Activated T-helper 2 cell treated with anti-CD3 and anti-CD28 coated beads, Interferon-gamma antibody, Interleukin-2, Interleukin-4, amounts not matched to agents 10 μg/mL and 5 μg/mL and 100 μg/mL, durations not matched to agents 14 hours and 24 hours and 36 hours (primary cell): ENCODE results near the gene PFKP. TPM values are rescaled to one million over a fixed set of nuclear protein-coding genes. Genes with fewer than 3 reads are reported as not detected.

Source experiments
- DNase-seq: peaks from one replicate; pipeline ENCODE4 v3.0.0; 2021; ENCODE audit warnings: low spot score
- H3K27ac Mint-ChIP-seq: one replicate; pipeline ENCODE4 v1.8.0; 2021; ENCODE audit warnings: mixed read lengths
- H3K27me3 Mint-ChIP-seq: one replicate; pipeline ENCODE4 v1.8.0; 2021; ENCODE audit warnings: low read depth, mixed read lengths
- H3K36me3 Mint-ChIP-seq: one replicate; pipeline ENCODE4 v1.8.0; 2021; ENCODE audit warnings: low read depth, mixed read lengths
- H3K4me1 Mint-ChIP-seq: one replicate; pipeline ENCODE4 v1.8.0; 2021; ENCODE audit warnings: low read depth, mixed read lengths
- H3K4me3 Mint-ChIP-seq: one replicate; pipeline ENCODE4 v1.8.0; 2021; ENCODE audit warnings: low read depth, mild to moderate bottlenecking, moderate library complexity, mixed read lengths
- H3K9me3 Mint-ChIP-seq: one replicate; pipeline ENCODE4 v1.8.0; 2021; ENCODE audit warnings: mixed read lengths
- intact Hi-C: fragments of 100-400 bp; cut with micrococcal nuclease; formaldehyde crosslinking; loops from one replicate; pipeline ENCODE4 v1.15.1; 2023
- total RNA-seq: library from RNA; stranded (reverse); gene quantifications from 2 replicates; pipeline ENCODE4 v1.2.3, GENCODE V29; 2022

Gene PFKP
- total RNA-seq, 1 donor from 2014 or later: 250 TPM

GRCh38 chr10:3081383-3081981 is 14.1 kb downstream of the PFKP start:
- intact Hi-C loops: no loop called here
- H3K4me1 Mint-ChIP-seq: peaks cover 18% of the 10 kb centered on the region
- no peaks in the 10 kb centered on the region for H3K9me3 Mint-ChIP-seq
- H3K27me3 Mint-ChIP-seq: no peaks in the 10 kb centered on the region
- peaks cover 65% of the 10 kb centered on the region for H3K36me3 Mint-ChIP-seq
- H3K4me3 Mint-ChIP-seq: no peak overlapping the region
- DNase-seq: no peak
- H3K27ac Mint-ChIP-seq: no peak overlapping the region

GRCh38 chr10:3082290-3082689 is 14.9 kb downstream of the PFKP start:
- no peak overlapping the region for H3K27ac Mint-ChIP-seq

GRCh38 chr10:3085785-3086567 is 18.6 kb downstream of the PFKP start:
- peaks cover 28% of the 10 kb centered on the region for H3K4me1 Mint-ChIP-seq
- DNase-seq: no peak
- intact Hi-C loops: no loop called here
- no peaks in the 10 kb centered on the region for H3K9me3 Mint-ChIP-seq
- no peak overlapping the region for H3K4me3 Mint-ChIP-seq
- peaks cover 67% of the 10 kb centered on the region for H3K36me3 Mint-ChIP-seq
- no peak overlapping the region for H3K27ac Mint-ChIP-seq
- no peaks in the 10 kb centered on the region for H3K27me3 Mint-ChIP-seq

More at GRCh38 chr10:3082290-3082689, 14.9 kb downstream of the PFKP start:
- H3K4me3 Mint-ChIP-seq: no peak overlapping the region
- peaks cover 68% of the 10 kb centered on the region for H3K36me3 Mint-ChIP-seq
- H3K9me3 Mint-ChIP-seq: no peaks in the 10 kb centered on the region
- DNase-seq: no peak
- intact Hi-C loops: no loop called here
- H3K4me1 Mint-ChIP-seq: peaks cover 17% of the 10 kb centered on the region
- H3K27me3 Mint-ChIP-seq: no peaks in the 10 kb centered on the region

- H3K36me3 Mint-ChIP-seq: peaks cover 79% of the 10 kb centered on the region
- no peak overlapping the region for H3K4me3 Mint-ChIP-seq
- no peaks in the 10 kb centered on the region for H3K27me3 Mint-ChIP-seq
- intact Hi-C loops: loop anchor here (10.0 kb wide), 2 partner anchors 146 to 664 kb away; no protein-coding TSS in a partner anchor
- no peak overlapping the region for H3K27ac Mint-ChIP-seq
- DNase-seq: no peak
- no peaks in the 10 kb centered on the region for H3K9me3 Mint-ChIP-seq
- H3K4me1 Mint-ChIP-seq: peaks cover 57% of the 10 kb centered on the region
Measured at GRCh38 chr10:3090388-3090787, 23.0 kb downstream of the PFKP start.

GRCh38 chr10:3090914-3091787 is 23.8 kb downstream of the PFKP start:
- peak overlapping the region; percentile 26 for H3K4me3 Mint-ChIP-seq

GRCh38 chr10:3091921-3092320 is 24.6 kb downstream of the PFKP start:
- H3K36me3 Mint-ChIP-seq: peaks cover 73% of the 10 kb centered on the region
- no peaks in the 10 kb centered on the region for H3K9me3 Mint-ChIP-seq
- peak overlapping the region; percentile 9 for H3K4me3 Mint-ChIP-seq
- H3K4me1 Mint-ChIP-seq: peaks cover 65% of the 10 kb centered on the region
- H3K27ac Mint-ChIP-seq: peak overlapping the region; percentile 17
- intact Hi-C loops: loop anchor here (10.0 kb wide), 2 partner anchors 147 to 663 kb away; no protein-coding TSS in a partner anchor
- DNase-seq: no peak
- no peaks in the 10 kb centered on the region for H3K27me3 Mint-ChIP-seq

More at GRCh38 chr10:3090914-3091787, 23.8 kb downstream of the PFKP start:
- intact Hi-C loops: loop anchor here (10.0 kb wide), 2 partner anchors 146 to 664 kb away; no protein-coding TSS in a partner anchor
- Mint-ChIP-seq H3K4me1 (peaks cover 64% of the 10 kb centered on the region), H3K9me3 (no peaks in the 10 kb centered on the region), H3K36me3 (peaks cover 81% of the 10 kb centered on the region), H3K27me3 (no peaks in the 10 kb centered on the region), H3K27ac (peak overlapping the region; percentile 88)
- DNase-seq: no peak

GRCh38 chr10:3093996-3094395 is 26.6 kb downstream of the PFKP start:
- intact Hi-C loops: loop anchor here (10.0 kb wide), 2 partner anchors 149 to 661 kb away; no protein-coding TSS in a partner anchor
- H3K36me3 Mint-ChIP-seq: peaks cover 73% of the 10 kb centered on the region
- H3K4me3 Mint-ChIP-seq: peak overlapping the region; percentile 54
- no peak for DNase-seq
- H3K4me1 Mint-ChIP-seq: peaks cover 66% of the 10 kb centered on the region
- peak overlapping the region; percentile 94 for H3K27ac Mint-ChIP-seq
- H3K27me3 Mint-ChIP-seq: no peaks in the 10 kb centered on the region
- no peaks in the 10 kb centered on the region for H3K9me3 Mint-ChIP-seq

GRCh38 chr10:3094609-3095036 is 27.3 kb downstream of the PFKP start:
- no peaks in the 10 kb centered on the region for H3K9me3 Mint-ChIP-seq
- H3K4me3 Mint-ChIP-seq: peak overlapping the region; percentile 54
- DNase-seq: no peak
- intact Hi-C loops: loop anchor here (1.0 to 10.0 kb wide), 3 partner anchors 26 to 660 kb away; no protein-coding TSS in a partner anchor
- H3K27me3 Mint-ChIP-seq: no peaks in the 10 kb centered on the region
- peaks cover 74% of the 10 kb centered on the region for H3K36me3 Mint-ChIP-seq
- peak overlapping the region; percentile 94 for H3K27ac Mint-ChIP-seq
- H3K4me1 Mint-ChIP-seq: peaks cover 65% of the 10 kb centered on the region

- H3K27ac Mint-ChIP-seq: peak overlapping the region; percentile 94
- intact Hi-C loops: loop anchor here (1.0 to 10.0 kb wide), 3 partner anchors 27 to 659 kb away; no protein-coding TSS in a partner anchor
- H3K4me1 Mint-ChIP-seq: peaks cover 59% of the 10 kb centered on the region
- peak; percentile 52 for DNase-seq
- no peaks in the 10 kb centered on the region for H3K9me3 Mint-ChIP-seq
- H3K4me3 Mint-ChIP-seq: peak overlapping the region; percentile 31
- no peaks in the 10 kb centered on the region for H3K27me3 Mint-ChIP-seq
- peaks cover 74% of the 10 kb centered on the region for H3K36me3 Mint-ChIP-seq
Measured at GRCh38 chr10:3095373-3096139, 28.2 kb downstream of the PFKP start.

- H3K4me1 Mint-ChIP-seq: peaks cover 53% of the 10 kb centered on the region
Measured at GRCh38 chr10:3096149-3096548, 28.8 kb downstream of the PFKP start.

GRCh38 chr10:3097160-3097559 is 29.8 kb downstream of the PFKP start:
- Mint-ChIP-seq H3K27me3 (no peaks in the 10 kb centered on the region), H3K27ac (peak overlapping the region; percentile 81), H3K9me3 (no peaks in the 10 kb centered on the region), H3K4me3 (no peak overlapping the region), H3K4me1 (peaks cover 46% of the 10 kb centered on the region), H3K36me3 (peaks cover 73% of the 10 kb centered on the region)
- DNase-seq: no peak
- intact Hi-C loops: loop anchor here (10.0 kb wide), 2 partner anchors 152 to 658 kb away; no protein-coding TSS in a partner anchor

More at GRCh38 chr10:3096149-3096548, 28.8 kb downstream of the PFKP start:
- peaks cover 73% of the 10 kb centered on the region for H3K36me3 Mint-ChIP-seq
- no peaks in the 10 kb centered on the region for H3K9me3 Mint-ChIP-seq
- H3K27ac Mint-ChIP-seq: peak overlapping the region; percentile 94
- no peaks in the 10 kb centered on the region for H3K27me3 Mint-ChIP-seq
- no peak for DNase-seq
- peak overlapping the region; percentile 31 for H3K4me3 Mint-ChIP-seq
- intact Hi-C loops: loop anchor here (10.0 kb wide), 2 partner anchors 151 to 659 kb away; no protein-coding TSS in a partner anchor
